Measurements from ENCODE around the gene PLEKHA7.

PLEKHA7 gene

GRCh38 chr11:16818284-16818683 is 195.9 kb downstream of the PLEKHA7 start:
- DNase-seq (ENCODE audit: insufficient read length, low spot score) (no peak), FAIRE-seq (no peak)

DNA sequence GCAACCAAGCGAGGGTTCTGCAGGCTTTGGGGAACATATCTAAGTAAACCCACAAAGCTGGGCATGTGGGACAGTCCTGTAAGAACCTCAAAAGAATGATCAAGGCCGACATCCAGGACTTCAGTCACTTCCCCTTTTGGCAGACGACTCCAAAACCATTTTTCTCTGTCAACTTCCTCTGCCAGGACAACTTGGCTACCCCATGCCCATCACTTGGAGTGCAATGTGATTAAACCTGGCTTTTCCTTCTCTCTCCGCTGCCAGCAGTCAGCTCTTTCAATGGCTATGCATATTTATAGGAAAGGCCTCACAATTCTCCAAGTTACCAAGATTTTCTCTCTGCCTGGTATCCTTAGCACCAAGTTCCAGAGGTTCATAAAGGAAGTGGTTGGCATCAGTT is 196.9 kb downstream of the PLEKHA7 start:
- TF ChIP-seq, protein P1, sequence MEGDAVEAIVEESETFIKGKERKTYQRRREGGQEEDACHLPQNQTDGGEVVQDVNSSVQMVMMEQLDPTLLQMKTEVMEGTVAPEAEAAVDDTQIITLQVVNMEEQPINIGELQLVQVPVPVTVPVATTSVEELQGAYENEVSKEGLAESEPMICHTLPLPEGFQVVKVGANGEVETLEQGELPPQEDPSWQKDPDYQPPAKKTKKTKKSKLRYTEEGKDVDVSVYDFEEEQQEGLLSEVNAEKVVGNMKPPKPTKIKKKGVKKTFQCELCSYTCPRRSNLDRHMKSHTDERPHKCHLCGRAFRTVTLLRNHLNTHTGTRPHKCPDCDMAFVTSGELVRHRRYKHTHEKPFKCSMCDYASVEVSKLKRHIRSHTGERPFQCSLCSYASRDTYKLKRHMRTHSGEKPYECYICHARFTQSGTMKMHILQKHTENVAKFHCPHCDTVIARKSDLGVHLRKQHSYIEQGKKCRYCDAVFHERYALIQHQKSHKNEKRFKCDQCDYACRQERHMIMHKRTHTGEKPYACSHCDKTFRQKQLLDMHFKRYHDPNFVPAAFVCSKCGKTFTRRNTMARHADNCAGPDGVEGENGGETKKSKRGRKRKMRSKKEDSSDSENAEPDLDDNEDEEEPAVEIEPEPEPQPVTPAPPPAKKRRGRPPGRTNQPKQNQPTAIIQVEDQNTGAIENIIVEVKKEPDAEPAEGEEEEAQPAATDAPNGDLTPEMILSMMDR (IDR thresholded peaks at IDR 0.05; ENCODE audit: insufficient read depth, missing control alignments), result no peak
- FAIRE-seq (no peak), DNase-seq (ENCODE audit: insufficient read length, low spot score) (no peak)

More at GRCh38 chr11:16818284-16818683, 195.9 kb downstream of the PLEKHA7 start:
- TF ChIP-seq, protein P1 (IDR thresholded peaks at IDR 0.05; ENCODE audit: insufficient read depth, missing control alignments), result no peak

GRCh38 chr11:16816358-16817270 is 197.6 kb downstream of the PLEKHA7 start:
- TF ChIP-seq, protein P1 (IDR thresholded peaks at IDR 0.05; ENCODE audit: insufficient read depth, missing control alignments), result no peak
- DNase-seq (ENCODE audit: insufficient read length, low spot score) (no peak), FAIRE-seq (no peak)

GRCh38 chr11:16815047-16815767 is 199.0 kb downstream of the PLEKHA7 start:
- FAIRE-seq (no peak), DNase-seq (ENCODE audit: insufficient read length, low spot score) (no peak)
- TF ChIP-seq, protein P1 (IDR thresholded peaks at IDR 0.05; ENCODE audit: insufficient read depth, missing control alignments), result no peak

DNA sequence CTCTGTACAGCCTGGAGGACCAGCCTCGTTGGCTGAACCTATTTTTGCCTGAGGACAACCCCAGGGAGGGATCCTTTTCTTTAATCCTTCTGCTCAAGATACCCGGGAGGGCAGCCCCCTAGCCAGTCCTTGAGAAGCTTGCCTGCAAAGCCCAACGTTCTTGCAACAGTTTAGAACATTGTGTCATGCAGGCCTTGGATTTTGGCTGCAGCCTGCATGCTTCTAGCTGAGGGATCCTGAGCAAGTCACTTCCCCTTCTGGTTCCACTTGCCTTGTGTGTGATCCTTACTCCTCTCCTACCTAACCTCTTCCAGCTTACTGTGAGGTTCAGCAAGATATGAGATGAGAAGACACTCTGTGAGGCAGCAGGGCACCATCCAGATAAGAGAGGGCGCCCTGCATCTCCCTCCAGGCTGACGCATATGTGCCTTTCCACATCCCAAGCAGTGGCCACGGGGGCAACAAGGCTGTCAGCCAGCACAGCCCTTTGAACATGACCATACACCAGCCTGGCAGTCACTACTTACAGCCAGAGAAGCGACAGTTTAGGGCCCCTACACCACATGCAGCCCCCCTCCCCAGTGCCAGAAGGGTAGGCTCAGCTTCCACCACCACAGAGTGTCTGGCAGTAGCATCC is 199.7 kb downstream of the PLEKHA7 start:
- TF ChIP-seq, protein P1 (IDR thresholded peaks at IDR 0.05; ENCODE audit: insufficient read depth, missing control alignments), result no peak
- no peak for DNase-seq (ENCODE audit: insufficient read length, low spot score)
- no peak for FAIRE-seq

- TF ChIP-seq, protein P1 (IDR thresholded peaks at IDR 0.05; ENCODE audit: insufficient read depth, missing control alignments), result no peak
- DNase-seq (ENCODE audit: insufficient read length, low spot score) (no peak), FAIRE-seq (no peak)
These were observed 201.1 kb downstream of the PLEKHA7 start for GRCh38 chr11:16813126-16813525.
